Hepatocyte (in vitro differentiated cells): ENCODE data around the gene FBXO21.

ENCODE experiments used
- EZH2 ChIP-seq: fragments of 200-600 bp; sonication (generic); IDR thresholded peaks from 2 replicates; pipeline ENCODE4 v1.6.1; 2016; ENCODE audit warnings: antibody characterized with exemption, mild to moderate bottlenecking, borderline replicate concordance
- EZH2phosphoT487 ChIP-seq: fragments of 200-600 bp; sonication (generic); IDR thresholded peaks from one replicate; pipeline ENCODE4 v1.6.1; 2018; ENCODE audit warnings: antibody characterized with exemption, mild to moderate bottlenecking, low read depth, moderate library complexity; ENCODE audit not compliant: unreplicated experiment, severe bottlenecking
- TF ChIP-seq, protein P1 (sequence below): fragments of 200-600 bp; sonication (generic); IDR thresholded peaks from 2 replicates; pipeline ENCODE4 v1.5.1; 2016; ENCODE audit warnings: antibody characterized with exemption, mild to moderate bottlenecking; ENCODE audit not compliant: poor library complexity

DNA sequence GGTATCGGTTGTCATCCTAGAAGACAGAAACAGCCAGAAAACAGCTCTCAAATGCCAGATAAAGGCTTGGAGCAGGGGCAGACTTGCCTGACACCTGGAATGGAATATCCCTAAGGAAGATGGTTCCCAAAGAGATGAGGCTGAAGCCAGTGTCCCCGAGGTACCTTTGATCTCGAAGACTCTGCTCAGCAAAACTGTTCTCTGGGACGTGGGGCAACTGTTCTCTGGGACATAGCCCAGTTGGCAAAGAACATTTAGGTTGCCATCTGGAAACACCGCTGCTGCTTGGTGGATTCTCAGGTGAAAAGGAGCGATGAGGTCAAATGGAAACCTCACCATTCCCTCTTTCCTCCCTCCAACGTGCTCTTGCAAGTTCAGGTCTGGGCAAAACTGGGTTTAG is 27.9 kb upstream of the FBXO21 start:
- TF ChIP-seq, protein P1, sequence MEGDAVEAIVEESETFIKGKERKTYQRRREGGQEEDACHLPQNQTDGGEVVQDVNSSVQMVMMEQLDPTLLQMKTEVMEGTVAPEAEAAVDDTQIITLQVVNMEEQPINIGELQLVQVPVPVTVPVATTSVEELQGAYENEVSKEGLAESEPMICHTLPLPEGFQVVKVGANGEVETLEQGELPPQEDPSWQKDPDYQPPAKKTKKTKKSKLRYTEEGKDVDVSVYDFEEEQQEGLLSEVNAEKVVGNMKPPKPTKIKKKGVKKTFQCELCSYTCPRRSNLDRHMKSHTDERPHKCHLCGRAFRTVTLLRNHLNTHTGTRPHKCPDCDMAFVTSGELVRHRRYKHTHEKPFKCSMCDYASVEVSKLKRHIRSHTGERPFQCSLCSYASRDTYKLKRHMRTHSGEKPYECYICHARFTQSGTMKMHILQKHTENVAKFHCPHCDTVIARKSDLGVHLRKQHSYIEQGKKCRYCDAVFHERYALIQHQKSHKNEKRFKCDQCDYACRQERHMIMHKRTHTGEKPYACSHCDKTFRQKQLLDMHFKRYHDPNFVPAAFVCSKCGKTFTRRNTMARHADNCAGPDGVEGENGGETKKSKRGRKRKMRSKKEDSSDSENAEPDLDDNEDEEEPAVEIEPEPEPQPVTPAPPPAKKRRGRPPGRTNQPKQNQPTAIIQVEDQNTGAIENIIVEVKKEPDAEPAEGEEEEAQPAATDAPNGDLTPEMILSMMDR = no peak
- no peak for TF ChIP-seq EZH2
- TF ChIP-seq EZH2phosphoT487 = no peak
